ENCODE measurements around the gene NT5DC3. TPM values are rescaled to one million over a fixed set of nuclear protein-coding genes. Genes with fewer than 3 reads are reported as not detected.

Gene NT5DC3
- total RNA-seq, 6 donors from 2014 or later: 3.8 to 29.3 (median 7.3) TPM

- no peak for ATAC-seq (ENCODE audit: low FRiP score in 2 of 2)
These were observed 60.0 kb downstream of the NT5DC3 start for GRCh38 chr12:103780992-103781391.

GRCh38 chr12:103780093-103780440 lies 61.0 kb downstream of the NT5DC3 start:
- 92 to 97% methylated on average over 4 of the region's 4 CpGs for WGBS, 2 donors
- TF ChIP-seq EP300 (IDR thresholded peaks at IDR 0.05): no peak
- TF ChIP-seq POLR2AphosphoS5 (IDR thresholded peaks at IDR 0.05): no peak
- no peak for TF ChIP-seq CTCF (IDR thresholded peaks at IDR 0.05)
- TF ChIP-seq POLR2A (IDR thresholded peaks at IDR 0.05): no peak
- H3K4me1 ChIP-seq: no peaks in the 10 kb centered on the region
- H3K9me3 ChIP-seq: no peaks in the 10 kb centered on the region
- no peaks in the 10 kb centered on the region for H3K27me3 ChIP-seq
- no peak overlapping the region for H3K27ac ChIP-seq
- ATAC-seq (ENCODE audit: low FRiP score in 2 of 2): no peak
- H3K4me3 ChIP-seq: no peak overlapping the region
- no peak for DNase-seq
- H3K36me3 ChIP-seq: peaks cover 0 to 18% (median 8%) of the 10 kb centered on the region in 4 donors

More at GRCh38 chr12:103780992-103781391, 60.0 kb downstream of the NT5DC3 start:
- Histone ChIP-seq H3K36me3 (peaks cover 0 to 18% (median 8%) of the 10 kb centered on the region in 4 donors), H3K27ac (no peak overlapping the region), H3K27me3 (no peaks in the 10 kb centered on the region), H3K4me3 (no peak overlapping the region), H3K9me3 (no peaks in the 10 kb centered on the region), H3K4me1 (no peaks in the 10 kb centered on the region)
- WGBS, 2 donors: 98 to 99% methylated on average over 3 of the region's 3 CpGs
- no peak for DNase-seq
- TF ChIP-seq CTCF (IDR thresholded peaks at IDR 0.05) (no peak), POLR2A (IDR thresholded peaks at IDR 0.05) (no peak), POLR2AphosphoS5 (IDR thresholded peaks at IDR 0.05) (no peak), EP300 (IDR thresholded peaks at IDR 0.05) (no peak)

GRCh38 chr12:103779410-103780092 lies 61.5 kb downstream of the NT5DC3 start:
- Histone ChIP-seq H3K27ac (no peak overlapping the region), H3K4me1 (no peaks in the 10 kb centered on the region), H3K27me3 (no peaks in the 10 kb centered on the region), H3K4me3 (no peak overlapping the region), H3K36me3 (peaks cover 0 to 18% (median 6%) of the 10 kb centered on the region in 4 donors), H3K9me3 (no peaks in the 10 kb centered on the region)
- TF ChIP-seq EP300 (IDR thresholded peaks at IDR 0.05) (no peak), POLR2A (IDR thresholded peaks at IDR 0.05) (no peak), CTCF (IDR thresholded peaks at IDR 0.05) (no peak), POLR2AphosphoS5 (IDR thresholded peaks at IDR 0.05) (no peak)
- WGBS, 2 donors: 77 to 86% methylated on average over 7 of the region's 7 CpGs
- DNase-seq (no peak), ATAC-seq (ENCODE audit: low FRiP score in 2 of 2) (no peak)

GRCh38 chr12:103778781-103779180 lies 62.3 kb downstream of the NT5DC3 start:
- WGBS, 2 donors: 63 to 69% methylated on average over 6 of the region's 6 CpGs
- no peak overlapping the region for H3K4me3 ChIP-seq
- H3K27ac ChIP-seq: no peak overlapping the region
- H3K9me3 ChIP-seq: no peaks in the 10 kb centered on the region
- TF ChIP-seq EP300 (IDR thresholded peaks at IDR 0.05) (no peak), POLR2A (IDR thresholded peaks at IDR 0.05) (no peak), POLR2AphosphoS5 (IDR thresholded peaks at IDR 0.05) (no peak), CTCF (IDR thresholded peaks at IDR 0.05) (no peak)
- H3K4me1 ChIP-seq: no peaks in the 10 kb centered on the region
- ATAC-seq (ENCODE audit: low FRiP score in 2 of 2) (no peak), DNase-seq (no peak)
- no peaks in the 10 kb centered on the region for H3K27me3 ChIP-seq
- H3K36me3 ChIP-seq: peaks cover 0 to 14% (median 4%) of the 10 kb centered on the region in 4 donors
